ENCODE results near the gene SMAGP.
"Not testable (repeated sequence)": the region's sequence is repeated elsewhere in the genome, so short reads cannot be mapped to it uniquely, and the experiment has no call there.

The SMAGP gene

DNA sequence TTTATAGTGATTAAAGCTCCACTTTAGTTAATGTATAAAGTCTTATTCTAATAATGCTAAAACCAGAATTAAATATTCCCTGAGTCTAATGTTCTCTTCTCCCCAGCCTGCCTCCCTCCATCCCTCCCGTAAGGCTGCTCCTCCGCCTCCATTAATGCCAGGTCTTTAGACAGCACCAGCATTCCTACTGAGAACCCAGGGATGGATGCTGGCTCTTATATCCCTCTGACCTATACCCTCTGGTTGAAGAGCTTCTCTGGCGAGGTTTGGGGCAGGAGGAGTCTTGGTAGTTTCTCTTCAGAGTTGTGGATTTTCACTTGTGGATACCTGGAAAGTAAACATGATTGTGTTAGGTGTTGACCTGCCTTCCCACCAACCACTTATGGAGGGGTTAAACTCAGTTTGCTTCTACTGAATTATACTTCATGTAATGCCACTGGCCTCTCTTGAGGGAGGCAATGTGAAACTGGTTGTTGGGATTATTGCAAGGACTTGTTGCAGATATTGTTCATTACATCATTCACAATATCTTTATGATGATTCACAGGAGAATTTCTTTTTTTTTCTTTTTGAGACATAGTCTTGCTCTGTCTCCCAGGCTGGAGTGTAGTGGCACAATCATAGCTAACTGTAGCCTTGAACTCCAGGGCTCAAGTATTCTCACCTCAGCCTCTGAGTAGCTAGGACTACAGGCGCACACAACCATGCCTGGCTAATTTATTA lies 11.1 kb upstream of the SMAGP start:
- Histone ChIP-seq H3K14ac (ENCODE audit: low read length) (no peak overlapping the region), H3K4me1 (ENCODE audit: control insufficient read depth in 1 of 2, insufficient read depth in 2 of 2, low read length in 2 of 2) (peaks cover 0 to 2% of the 10 kb centered on the region in 2 experiments), H3K18ac (ENCODE audit: low read length) (no peak overlapping the region), H3K27ac (ENCODE audit: low read depth, low read length) (no peak overlapping the region), H3K9me3 (ENCODE audit: insufficient read depth, low read depth, low read length) (no peaks in the 10 kb centered on the region), H3K4me3 (ENCODE audit: low read depth, low read length) (no peak overlapping the region), H3K27me3 (ENCODE audit: insufficient read depth, low read length) (no peaks in the 10 kb centered on the region), H4K12ac (ENCODE audit: low read depth, low read length) (no peak overlapping the region), H3K23ac (ENCODE audit: low read length) (no peak overlapping the region), H2BK12ac (ENCODE audit: low read length) (no peak overlapping the region), H4K8ac (ENCODE audit: low read depth, low read length) (no peak overlapping the region), H2AK5ac (ENCODE audit: low read length) (no peak overlapping the region), H3K36me3 (ENCODE audit: control insufficient read depth in 1 of 2, insufficient read depth in 2 of 2, low read length in 2 of 2) (no peaks in the 10 kb centered on the region), H3K4ac (ENCODE audit: low read depth, low read length) (no peak overlapping the region), H3K9ac (ENCODE audit: low read length) (no peak overlapping the region), H3K4me2 (ENCODE audit: low read length) (no peak overlapping the region), H2BK120ac (ENCODE audit: insufficient read depth, low read length, poor library complexity) (no peak overlapping the region), H3K79me2 (ENCODE audit: control insufficient read depth, insufficient read depth, low read length, poor library complexity) (no peaks in the 10 kb centered on the region), H2BK5ac (ENCODE audit: low read depth, low read length, poor library complexity) (no peak overlapping the region), H4K91ac (ENCODE audit: low read depth, low read length) (no peak overlapping the region), H3K79me1 (ENCODE audit: low read length) (no peaks in the 10 kb centered on the region), H2AFZ (ENCODE audit: insufficient read depth, low read length, poor library complexity) (no peak overlapping the region)
- WGBS (ENCODE audit: extremely low coverage, insufficient coverage, insufficient read length) = no CpG with 5 or more reads among the region's 4 CpGs
- DNase-seq = peak; percentile 42 to 80

- Histone ChIP-seq H3K9me3 (ENCODE audit: insufficient read depth, low read depth, low read length) (no peaks in the 10 kb centered on the region), H3K27me3 (ENCODE audit: insufficient read depth, low read length) (no peaks in the 10 kb centered on the region), H3K27ac (ENCODE audit: low read depth, low read length) (no peak overlapping the region), H3K4me3 (ENCODE audit: low read depth, low read length) (no peak overlapping the region), H2AFZ (ENCODE audit: insufficient read depth, low read length, poor library complexity) (no peak overlapping the region), H2BK12ac (ENCODE audit: low read length) (no peak overlapping the region), H3K14ac (ENCODE audit: low read length) (no peak overlapping the region), H3K23ac (ENCODE audit: low read length) (no peak overlapping the region), H4K8ac (ENCODE audit: low read depth, low read length) (no peak overlapping the region), H2AK5ac (ENCODE audit: low read length) (no peak overlapping the region), H2BK5ac (ENCODE audit: low read depth, low read length, poor library complexity) (no peak overlapping the region), H3K4me2 (ENCODE audit: low read length) (no peak overlapping the region), H3K79me2 (ENCODE audit: control insufficient read depth, insufficient read depth, low read length, poor library complexity) (peaks cover 2% of the 10 kb centered on the region), H4K91ac (ENCODE audit: low read depth, low read length) (no peak overlapping the region), H4K12ac (ENCODE audit: low read depth, low read length) (no peak overlapping the region), H3K4me1 (ENCODE audit: control insufficient read depth in 1 of 2, insufficient read depth in 2 of 2, low read length in 2 of 2) (no peaks in the 10 kb centered on the region), H3K4ac (ENCODE audit: low read depth, low read length) (no peak overlapping the region), H3K36me3 (ENCODE audit: control insufficient read depth in 1 of 2, insufficient read depth in 2 of 2, low read length in 2 of 2) (no peaks in the 10 kb centered on the region), H2BK120ac (ENCODE audit: insufficient read depth, low read length, poor library complexity) (no peak overlapping the region), H3K9ac (ENCODE audit: low read length) (no peak overlapping the region), H3K18ac (ENCODE audit: low read length) (no peak overlapping the region), H3K79me1 (ENCODE audit: low read length) (peaks cover 6% of the 10 kb centered on the region)
- WGBS (ENCODE audit: extremely low coverage, insufficient coverage, insufficient read length) = no CpG with 5 or more reads among the region's 1 CpG
- DNase-seq = no peak
Observed at GRCh38 chr12:51275088-51275487, 4.9 kb upstream of the SMAGP start.

DNA sequence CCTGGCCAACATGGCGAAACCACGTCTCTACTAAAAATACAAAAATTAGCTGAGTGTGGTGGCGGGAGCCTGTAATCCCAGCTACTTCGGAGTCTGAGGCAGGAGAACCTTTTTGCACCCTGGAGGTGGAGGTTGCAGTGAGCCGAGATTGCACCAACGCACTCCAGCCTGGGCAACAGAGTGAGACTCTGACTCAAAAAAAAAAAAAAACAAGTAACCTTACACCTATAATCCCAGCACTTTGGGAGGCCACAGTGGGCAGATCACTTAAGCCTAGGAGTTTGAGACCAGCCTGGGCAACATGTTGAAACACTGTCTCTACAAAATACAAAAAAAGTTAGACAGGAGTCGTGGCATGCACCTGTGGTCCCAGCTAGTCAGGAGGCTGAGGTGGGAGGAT lies 2.6 kb upstream of the SMAGP start:
- not testable (repeated sequence) for H2AFZ ChIP-seq (ENCODE audit: insufficient read depth, low read length, poor library complexity); H3K4ac ChIP-seq (ENCODE audit: low read depth, low read length); H4K8ac ChIP-seq (ENCODE audit: low read depth, low read length); H3K4me1 ChIP-seq (ENCODE audit: control insufficient read depth in 1 of 2, insufficient read depth in 2 of 2, low read length in 2 of 2); H3K18ac ChIP-seq (ENCODE audit: low read length); H3K14ac ChIP-seq (ENCODE audit: low read length); H3K36me3 ChIP-seq (ENCODE audit: control insufficient read depth in 1 of 2, insufficient read depth in 2 of 2, low read length in 2 of 2); H3K27me3 ChIP-seq (ENCODE audit: insufficient read depth, low read length); H3K27ac ChIP-seq (ENCODE audit: low read depth, low read length); H3K9ac ChIP-seq (ENCODE audit: low read length); H2BK120ac ChIP-seq (ENCODE audit: insufficient read depth, low read length, poor library complexity); H3K9me3 ChIP-seq (ENCODE audit: insufficient read depth, low read depth, low read length); H3K4me3 ChIP-seq (ENCODE audit: low read depth, low read length); DNase-seq; H3K23ac ChIP-seq (ENCODE audit: low read length); H2BK5ac ChIP-seq (ENCODE audit: low read depth, low read length, poor library complexity); H3K4me2 ChIP-seq (ENCODE audit: low read length); H4K12ac ChIP-seq (ENCODE audit: low read depth, low read length); H2AK5ac ChIP-seq (ENCODE audit: low read length); H4K91ac ChIP-seq (ENCODE audit: low read depth, low read length); H2BK12ac ChIP-seq (ENCODE audit: low read length)
- Histone ChIP-seq H3K79me2 (ENCODE audit: control insufficient read depth, insufficient read depth, low read length, poor library complexity) (peaks cover 15% of the 10 kb centered on the region), H3K79me1 (ENCODE audit: low read length) (peaks cover 20% of the 10 kb centered on the region)
- WGBS (ENCODE audit: extremely low coverage, insufficient coverage, insufficient read length) = no CpG with 5 or more reads among the region's 7 CpGs

DNA sequence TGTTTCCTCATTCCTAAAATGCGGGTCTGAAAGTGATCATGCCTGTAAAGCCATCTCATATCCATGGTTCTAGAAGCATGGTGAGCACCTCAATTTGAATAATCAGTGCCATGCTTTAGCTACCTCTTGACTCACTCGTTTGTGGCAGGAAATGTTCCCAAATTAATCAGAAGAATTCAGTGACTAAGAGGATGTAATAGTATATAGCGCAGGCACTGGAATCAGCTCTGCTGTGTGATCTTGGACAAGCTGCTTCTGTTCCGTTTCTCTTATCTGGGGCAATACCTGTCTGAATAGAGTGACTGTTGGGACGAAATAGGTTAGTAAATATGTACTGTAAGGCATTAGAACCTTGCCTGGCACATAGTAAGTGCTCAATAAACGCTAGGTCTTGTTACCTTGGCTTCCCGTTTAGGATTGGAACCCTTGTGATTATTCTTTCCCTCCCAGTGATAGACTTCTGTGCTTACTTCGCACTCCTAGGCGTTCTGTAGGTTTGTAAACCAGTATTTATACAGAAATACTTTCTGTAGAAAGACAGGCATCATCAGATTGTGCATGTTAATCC lies 820 bp upstream of the SMAGP start:
- WGBS (ENCODE audit: extremely low coverage, insufficient coverage, insufficient read length) = no CpG with 5 or more reads among the region's 9 CpGs
- Histone ChIP-seq H3K9me3 (ENCODE audit: insufficient read depth, low read depth, low read length) (no peaks in the 10 kb centered on the region), H3K27me3 (ENCODE audit: insufficient read depth, low read length) (no peaks in the 10 kb centered on the region), H3K4me3 (ENCODE audit: low read depth, low read length) (no peak overlapping the region), H2BK120ac (ENCODE audit: insufficient read depth, low read length, poor library complexity) (no peak overlapping the region), H2BK5ac (ENCODE audit: low read depth, low read length, poor library complexity) (no peak overlapping the region), H3K14ac (ENCODE audit: low read length) (no peak overlapping the region), H4K8ac (ENCODE audit: low read depth, low read length) (no peak overlapping the region), H2AK5ac (ENCODE audit: low read length) (no peak overlapping the region), H3K36me3 (ENCODE audit: control insufficient read depth in 1 of 2, insufficient read depth in 2 of 2, low read length in 2 of 2) (no peaks in the 10 kb centered on the region), H3K27ac (ENCODE audit: low read depth, low read length) (peak overlapping the region; percentile 85), H3K4me2 (ENCODE audit: low read length) (peak overlapping the region; percentile 64), H3K9ac (ENCODE audit: low read length) (peak overlapping the region; percentile 6), H3K4ac (ENCODE audit: low read depth, low read length) (no peak overlapping the region), H4K12ac (ENCODE audit: low read depth, low read length) (no peak overlapping the region), H3K18ac (ENCODE audit: low read length) (no peak overlapping the region), H2AFZ (ENCODE audit: insufficient read depth, low read length, poor library complexity) (no peak overlapping the region), H3K79me2 (ENCODE audit: control insufficient read depth, insufficient read depth, low read length, poor library complexity) (peaks cover 16% of the 10 kb centered on the region), H3K4me1 (ENCODE audit: control insufficient read depth in 1 of 2, insufficient read depth in 2 of 2, low read length in 2 of 2) (peaks cover 8% of the 10 kb centered on the region in 2 experiments), H2BK12ac (ENCODE audit: low read length) (no peak overlapping the region), H3K79me1 (ENCODE audit: low read length) (peaks cover 20% of the 10 kb centered on the region), H3K23ac (ENCODE audit: low read length) (no peak overlapping the region), H4K91ac (ENCODE audit: low read depth, low read length) (peak overlapping the region; percentile 87)
- peak; percentile 27 to 61 for DNase-seq
